NCI-H510A treated with DMSO at 0.1 percent for 48 hours (cell line): ENCODE results near the gene COLEC12.

Source experiments
- DNase-seq: peaks from one replicate; lab custom pipeline; 2025; lab: John Stamatoyannopoulos, UW

COLEC12 gene

GRCh38 chr18:356778-357177 lies 143.7 kb downstream of the COLEC12 start:
- no peak for DNase-seq

GRCh38 chr18:355678-356077 lies 144.8 kb downstream of the COLEC12 start:
- DNase-seq = no peak

GRCh38 chr18:354471-354870 lies 146.0 kb downstream of the COLEC12 start:
- DNase-seq = no peak

GRCh38 chr18:354003-354402 lies 146.5 kb downstream of the COLEC12 start:
- DNase-seq = no peak

- DNase-seq = no peak
Measured at GRCh38 chr18:352438-352837, 148.1 kb downstream of the COLEC12 start.

GRCh38 chr18:350953-351572 lies 149.4 kb downstream of the COLEC12 start:
- no peak for DNase-seq

GRCh38 chr18:346600-346999 lies 153.9 kb downstream of the COLEC12 start:
- DNase-seq = no peak

GRCh38 chr18:341102-341501 lies 159.4 kb downstream of the COLEC12 start:
- DNase-seq = no peak

GRCh38 chr18:340044-340443 lies 160.5 kb downstream of the COLEC12 start:
- no peak for DNase-seq

- no peak for DNase-seq
Measured at GRCh38 chr18:339200-339599, 161.3 kb downstream of the COLEC12 start.

- DNase-seq = no peak
Measured at GRCh38 chr18:336713-337112, 163.8 kb downstream of the COLEC12 start.

GRCh38 chr18:335733-336132 lies 164.8 kb downstream of the COLEC12 start:
- DNase-seq = no peak

GRCh38 chr18:334575-335132 lies 165.8 kb downstream of the COLEC12 start:
- DNase-seq = no peak

- DNase-seq = no peak
Measured at GRCh38 chr18:332721-333510, 167.6 kb downstream of the COLEC12 start.

- no peak for DNase-seq
Measured at GRCh38 chr18:332007-332406, 168.5 kb downstream of the COLEC12 start.

GRCh38 chr18:331221-331821 lies 169.2 kb downstream of the COLEC12 start:
- DNase-seq = no peak

GRCh38 chr18:328928-329327 lies 171.6 kb downstream of the COLEC12 start:
- no peak for DNase-seq

GRCh38 chr18:326846-327245 lies 173.7 kb downstream of the COLEC12 start:
- DNase-seq = no peak

GRCh38 chr18:323253-323622 lies 177.3 kb downstream of the COLEC12 start:
- DNase-seq = no peak

GRCh38 chr18:321865-322467 lies 178.5 kb downstream of the COLEC12 start:
- no peak for DNase-seq

- no peak for DNase-seq
Measured at GRCh38 chr18:320155-320554, 180.3 kb downstream of the COLEC12 start.

GRCh38 chr18:319720-320119 lies 180.8 kb downstream of the COLEC12 start:
- DNase-seq = no peak
